WI38 (cell line): ENCODE data around the gene ALG2.

Source experiments
- H3K4me3 ChIP-seq: 2 replicates; pipeline ENCODE4 v1.5.1; 2011; ENCODE audit warnings: low read depth, mild to moderate bottlenecking, control low read depth, low read length
- TF ChIP-seq, protein P1 (sequence below): IDR thresholded peaks from 2 replicates; pipeline ENCODE4 v1.5.1; 2012; ENCODE audit warnings: low read depth, mild to moderate bottlenecking, control low read depth, low read length

The ALG2 gene

GRCh38 chr9:99224445-99224844, 2.7 kb upstream of the ALG2 start:
- TF ChIP-seq, protein P1, sequence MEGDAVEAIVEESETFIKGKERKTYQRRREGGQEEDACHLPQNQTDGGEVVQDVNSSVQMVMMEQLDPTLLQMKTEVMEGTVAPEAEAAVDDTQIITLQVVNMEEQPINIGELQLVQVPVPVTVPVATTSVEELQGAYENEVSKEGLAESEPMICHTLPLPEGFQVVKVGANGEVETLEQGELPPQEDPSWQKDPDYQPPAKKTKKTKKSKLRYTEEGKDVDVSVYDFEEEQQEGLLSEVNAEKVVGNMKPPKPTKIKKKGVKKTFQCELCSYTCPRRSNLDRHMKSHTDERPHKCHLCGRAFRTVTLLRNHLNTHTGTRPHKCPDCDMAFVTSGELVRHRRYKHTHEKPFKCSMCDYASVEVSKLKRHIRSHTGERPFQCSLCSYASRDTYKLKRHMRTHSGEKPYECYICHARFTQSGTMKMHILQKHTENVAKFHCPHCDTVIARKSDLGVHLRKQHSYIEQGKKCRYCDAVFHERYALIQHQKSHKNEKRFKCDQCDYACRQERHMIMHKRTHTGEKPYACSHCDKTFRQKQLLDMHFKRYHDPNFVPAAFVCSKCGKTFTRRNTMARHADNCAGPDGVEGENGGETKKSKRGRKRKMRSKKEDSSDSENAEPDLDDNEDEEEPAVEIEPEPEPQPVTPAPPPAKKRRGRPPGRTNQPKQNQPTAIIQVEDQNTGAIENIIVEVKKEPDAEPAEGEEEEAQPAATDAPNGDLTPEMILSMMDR: no peak
- H3K4me3 ChIP-seq: no peak overlapping the region

- H3K4me3 ChIP-seq: peak overlapping the region; percentile 95
- TF ChIP-seq, protein P1: no peak
Observed at GRCh38 chr9:99222416-99223270, 901 bp upstream of the ALG2 start.

DNA sequence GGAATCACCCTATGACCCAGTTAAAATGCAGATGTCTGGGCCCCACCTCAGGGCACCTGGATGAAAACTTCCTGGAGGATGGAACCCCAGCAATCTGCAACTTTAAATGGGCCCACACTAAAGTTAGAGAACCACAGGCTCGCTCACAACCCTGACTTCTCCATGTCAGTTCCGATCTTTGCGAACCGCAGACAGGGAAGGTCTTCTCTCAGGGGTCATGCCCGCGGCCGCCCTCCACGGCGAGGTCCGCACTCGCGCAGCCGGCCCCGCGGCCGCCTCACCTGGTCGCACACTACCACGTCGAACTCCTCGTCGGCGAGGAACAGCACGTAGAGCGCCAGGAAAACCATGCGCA, 499 bp downstream of the ALG2 start:
- TF ChIP-seq, protein P1: no peak
- H3K4me3 ChIP-seq: peak overlapping the region; percentile 95

GRCh38 chr9:99220011-99220410, 1.7 kb downstream of the ALG2 start:
- TF ChIP-seq, protein P1: no peak
- peak overlapping the region; percentile 22; the same call in 1 of the 2 replicates for H3K4me3 ChIP-seq

GRCh38 chr9:99216073-99216472, 5.7 kb downstream of the ALG2 start:
- no peak overlapping the region for H3K4me3 ChIP-seq
- TF ChIP-seq, protein P1: no peak

GRCh38 chr9:99213197-99213596, 8.5 kb downstream of the ALG2 start:
- TF ChIP-seq, protein P1: no peak

GRCh38 chr9:99211746-99212145, 10.0 kb downstream of the ALG2 start:
- TF ChIP-seq, protein P1: no peak
- H3K4me3 ChIP-seq: no peak overlapping the region

More at GRCh38 chr9:99213197-99213596, 8.5 kb downstream of the ALG2 start:
- no peak overlapping the region for H3K4me3 ChIP-seq
